MM.1S (cell line): Measurements from ENCODE around the gene LSMEM2.
A peak's percentile ranks its signal among the peaks of the same experiment; 100 is the strongest.

ENCODE experiments used
- DNase-seq: peaks from one replicate; pipeline ENCODE4 v3.0.0-alpha.2; 2015
- H2AFZ ChIP-seq: fragments of 300-600 bp; sonication (generic); 2 replicates; pipeline ENCODE4 v1.6.0; 2016; ENCODE audit warnings: antibody characterized with exemption, low read length
- H3F3A ChIP-seq: fragments of 300-600 bp; sonication (generic); 2 replicates; pipeline ENCODE4 v1.6.1; 2016; ENCODE audit warnings: mild to moderate bottlenecking, antibody characterized with exemption, low read length, moderate library complexity, mixed read lengths; ENCODE audit not compliant: insufficient read depth
- H3K27ac ChIP-seq: fragments of 300-600 bp; sonication (generic); 2 replicates; pipeline ENCODE4 v1.5.1; 2016; ENCODE audit warnings: mild to moderate bottlenecking, low read length
- H3K27me3 ChIP-seq: fragments of 300-600 bp; sonication (generic); replicated peaks from 2 replicates; pipeline ENCODE4 v1.6.0; 2016; ENCODE audit warnings: low read length; ENCODE audit not compliant: insufficient read depth
- H3K36me3 ChIP-seq: fragments of 300-600 bp; sonication (generic); replicated peaks from 2 replicates; pipeline ENCODE4 v1.6.1; 2016; ENCODE audit warnings: mild to moderate bottlenecking, low read length, mixed read lengths; ENCODE audit not compliant: insufficient read depth
- H3K4me1 ChIP-seq: fragments of 300-600 bp; sonication (generic); 2 replicates; pipeline ENCODE4 v1.6.1; 2016; ENCODE audit warnings: low read length, mixed read lengths
- H3K4me2 ChIP-seq: fragments of 300-600 bp; sonication (generic); 2 replicates; pipeline ENCODE4 v1.6.0; 2016; ENCODE audit warnings: low read depth, low read length
- H3K4me3 ChIP-seq: fragments of 300-600 bp; sonication (generic); 2 replicates; pipeline ENCODE4 v1.5.1; 2016; ENCODE audit warnings: low read length, mixed read lengths
- H3K79me2 ChIP-seq: fragments of 300-600 bp; sonication (generic); 2 replicates; pipeline ENCODE4 v1.6.1; 2016; ENCODE audit warnings: mixed run types, low read length, mixed read lengths
- H3K9ac ChIP-seq: fragments of 300-600 bp; sonication (generic); 2 replicates; pipeline ENCODE4 v1.6.1; 2016; ENCODE audit warnings: low read length, mixed read lengths
- H3K9me2 ChIP-seq: fragments of 300-600 bp; sonication (generic); replicated peaks from 2 replicates; pipeline ENCODE4 v1.6.1; 2016; ENCODE audit warnings: mild to moderate bottlenecking, low read length, mixed read lengths; ENCODE audit not compliant: insufficient read depth
- H3K9me3 ChIP-seq: fragments of 300-600 bp; sonication (generic); replicated peaks from 2 replicates; pipeline ENCODE4 v1.6.1; 2016; ENCODE audit warnings: mild to moderate bottlenecking, low read length, mixed read lengths; ENCODE audit not compliant: insufficient read depth
- H4K20me1 ChIP-seq: fragments of 300-600 bp; sonication (generic); 2 replicates; pipeline ENCODE4 v1.6.1; 2016; ENCODE audit warnings: mild to moderate bottlenecking, low read length, moderate library complexity, mixed read lengths; ENCODE audit not compliant: insufficient read depth
- EZH2 ChIP-seq: fragments of 300-600 bp; sonication (generic); optimal IDR thresholded peaks from 2 replicates; pipeline ENCODE3; 2017; ENCODE audit warnings: low read depth, mild to moderate bottlenecking, antibody characterized with exemption, low read length, mixed read lengths
- EZH2phosphoT487 ChIP-seq: fragments of 300-600 bp; sonication (generic); IDR thresholded peaks from 2 replicates; pipeline ENCODE4 v1.6.1; 2018; ENCODE audit warnings: antibody characterized with exemption, low read length
- TF ChIP-seq, protein P1 (sequence below): fragments of 300-600 bp; sonication (generic); IDR thresholded peaks from 2 replicates; pipeline ENCODE4 v1.5.1; 2016; ENCODE audit warnings: antibody characterized with exemption, low read length, mixed read lengths

The LSMEM2 gene

DNA sequence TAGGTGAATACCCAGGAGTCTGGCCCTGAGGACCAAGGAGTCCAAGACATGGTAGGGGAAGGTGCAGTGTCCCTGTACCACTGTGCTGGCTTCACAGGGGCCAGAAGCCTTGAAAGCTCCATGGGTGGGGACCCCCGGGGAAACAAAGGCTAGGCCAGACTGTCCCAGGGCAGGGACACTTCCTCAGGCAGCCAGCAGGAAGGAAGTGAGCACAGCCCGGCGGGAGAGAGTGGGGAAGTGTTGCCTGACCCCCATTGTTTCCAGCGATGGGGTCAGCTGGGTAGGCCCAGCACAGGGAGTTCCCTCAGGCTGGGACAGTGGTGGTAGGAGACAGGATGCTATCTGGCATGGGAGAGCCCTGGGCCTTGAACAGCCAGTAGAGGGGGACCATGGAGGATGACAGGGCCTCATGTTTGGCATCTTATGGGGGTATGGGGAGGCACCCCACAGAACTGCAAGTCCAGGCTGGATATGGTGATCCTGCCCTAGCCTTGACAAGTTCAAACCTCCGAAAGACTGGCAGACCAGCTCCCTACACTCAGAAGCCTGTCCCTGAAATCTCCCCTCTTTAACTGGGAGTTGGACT is 44.8 kb downstream of the LSMEM2 start:
- Histone ChIP-seq H3K27me3 (no peaks in the 10 kb centered on the region), H3K4me2 (no peak overlapping the region), H3K9me3 (no peaks in the 10 kb centered on the region), H3K4me1 (0 out of 2 replicates have a peak, but pooled peaks cover 7% of the 10 kb centered on the region), H3K9me2 (no peaks in the 10 kb centered on the region), H3K9ac (no peak overlapping the region), H3K27ac (no peak overlapping the region), H2AFZ (no peak overlapping the region), H3F3A (peaks cover 5% of the 10 kb centered on the region; the same call in 1 of the 2 replicates), H3K4me3 (no peak overlapping the region), H4K20me1 (no peaks in the 10 kb centered on the region), H3K79me2 (peaks cover 37% of the 10 kb centered on the region), H3K36me3 (no peaks in the 10 kb centered on the region)
- DNase-seq: no peak
- TF ChIP-seq EZH2 (no peak), EZH2phosphoT487 (no peak)
- TF ChIP-seq, protein P1, sequence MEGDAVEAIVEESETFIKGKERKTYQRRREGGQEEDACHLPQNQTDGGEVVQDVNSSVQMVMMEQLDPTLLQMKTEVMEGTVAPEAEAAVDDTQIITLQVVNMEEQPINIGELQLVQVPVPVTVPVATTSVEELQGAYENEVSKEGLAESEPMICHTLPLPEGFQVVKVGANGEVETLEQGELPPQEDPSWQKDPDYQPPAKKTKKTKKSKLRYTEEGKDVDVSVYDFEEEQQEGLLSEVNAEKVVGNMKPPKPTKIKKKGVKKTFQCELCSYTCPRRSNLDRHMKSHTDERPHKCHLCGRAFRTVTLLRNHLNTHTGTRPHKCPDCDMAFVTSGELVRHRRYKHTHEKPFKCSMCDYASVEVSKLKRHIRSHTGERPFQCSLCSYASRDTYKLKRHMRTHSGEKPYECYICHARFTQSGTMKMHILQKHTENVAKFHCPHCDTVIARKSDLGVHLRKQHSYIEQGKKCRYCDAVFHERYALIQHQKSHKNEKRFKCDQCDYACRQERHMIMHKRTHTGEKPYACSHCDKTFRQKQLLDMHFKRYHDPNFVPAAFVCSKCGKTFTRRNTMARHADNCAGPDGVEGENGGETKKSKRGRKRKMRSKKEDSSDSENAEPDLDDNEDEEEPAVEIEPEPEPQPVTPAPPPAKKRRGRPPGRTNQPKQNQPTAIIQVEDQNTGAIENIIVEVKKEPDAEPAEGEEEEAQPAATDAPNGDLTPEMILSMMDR: no peak

- Histone ChIP-seq H3F3A (peaks cover 9% of the 10 kb centered on the region; the same call in 1 of the 2 replicates), H3K27me3 (no peaks in the 10 kb centered on the region), H3K9me2 (no peaks in the 10 kb centered on the region), H3K27ac (no peak overlapping the region), H3K4me3 (no peak overlapping the region), H3K4me1 (0 out of 2 replicates have a peak, but pooled peaks cover 7% of the 10 kb centered on the region), H3K36me3 (no peaks in the 10 kb centered on the region), H3K79me2 (peaks cover 36% of the 10 kb centered on the region), H4K20me1 (no peaks in the 10 kb centered on the region), H3K4me2 (no peak overlapping the region), H3K9ac (no peak overlapping the region), H3K9me3 (no peaks in the 10 kb centered on the region), H2AFZ (no peak overlapping the region)
- DNase-seq: peak; percentile 47
- TF ChIP-seq EZH2phosphoT487 (no peak), EZH2 (no peak)
- TF ChIP-seq, protein P1: peak; percentile 82
Measured at GRCh38 chr3:50324351-50325112, 45.6 kb downstream of the LSMEM2 start.

- Histone ChIP-seq H3K4me2 (no peak overlapping the region), H3K27ac (no peak overlapping the region), H2AFZ (no peak overlapping the region), H3K9me2 (no peaks in the 10 kb centered on the region), H3K36me3 (no peaks in the 10 kb centered on the region), H3K79me2 (peaks cover 30% of the 10 kb centered on the region), H4K20me1 (no peaks in the 10 kb centered on the region), H3K27me3 (no peaks in the 10 kb centered on the region), H3K4me1 (0 out of 2 replicates have a peak, but pooled peaks cover 7% of the 10 kb centered on the region), H3K4me3 (no peak overlapping the region), H3K9ac (no peak overlapping the region), H3F3A (peaks cover 12% of the 10 kb centered on the region; the same call in 1 of the 2 replicates), H3K9me3 (no peaks in the 10 kb centered on the region)
- TF ChIP-seq EZH2phosphoT487 (no peak), EZH2 (no peak)
- TF ChIP-seq, protein P1: no peak
- no peak for DNase-seq
Measured at GRCh38 chr3:50325113-50325480, 46.2 kb downstream of the LSMEM2 start.
